Cerebellar nuclear complex (tissue), 1 donor: Measurements from ENCODE around the gene SLC43A2.
"Not testable (repeated sequence)": the region's sequence is repeated elsewhere in the genome, so short reads cannot be mapped to it uniquely, and the experiment has no call there.

ENCODE experiments used
- DNase-seq, 2 experiments: peaks; one replicate each; lab custom pipeline; 2025; lab: John Stamatoyannopoulos, UW

Gene SLC43A2

DNA sequence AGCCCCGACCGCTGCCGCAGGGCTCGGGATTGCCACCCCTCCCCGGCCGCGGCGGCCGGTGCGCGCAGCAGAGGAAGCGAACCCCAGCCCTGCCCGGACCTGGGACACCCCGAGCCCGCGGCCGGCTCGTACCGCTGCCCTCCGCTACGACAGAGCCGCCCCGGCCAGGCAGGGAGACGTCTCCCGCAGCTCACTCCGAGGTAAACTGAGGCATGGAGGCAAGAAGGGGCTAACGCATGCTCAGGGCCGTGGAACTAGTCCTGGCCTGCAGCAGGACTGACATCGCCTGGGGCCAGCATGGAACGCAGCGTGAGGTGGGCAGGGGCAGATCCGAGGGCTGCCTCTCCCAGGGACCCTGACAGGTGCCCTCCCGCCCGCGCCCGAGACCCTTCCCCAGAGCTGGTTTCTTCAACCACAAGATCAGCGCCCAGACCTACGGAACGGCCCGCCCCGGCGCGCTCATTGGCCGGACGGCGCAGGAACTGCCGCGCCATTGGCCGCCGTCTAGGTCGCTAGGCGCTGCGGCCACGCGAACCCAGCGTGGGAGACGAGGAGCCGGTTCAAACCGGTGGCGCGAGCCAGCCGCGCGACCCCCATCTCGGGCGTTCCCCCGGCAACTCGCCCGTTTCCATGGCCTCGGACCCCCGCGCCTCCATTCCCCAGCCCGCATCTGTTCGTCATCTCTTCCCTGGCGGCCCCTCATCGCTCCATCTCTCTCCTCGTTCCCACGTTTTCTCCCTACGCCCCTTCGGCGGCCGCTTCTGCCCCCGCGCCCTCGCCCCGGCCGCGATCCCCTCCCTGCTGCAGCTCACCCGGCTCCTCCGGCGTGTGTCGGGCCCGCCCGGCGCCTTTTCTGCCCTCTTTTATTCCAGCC, at the start of gene SLC43A2:
Gene SLC43A2 (minus strand): TSS at position 853 of the 874 bp plus-strand sequence. CDS start 960 bp downstream, outside the sequence.
- DNase-seq = peak in 1 of 2 experiments; percentile 47

DNA sequence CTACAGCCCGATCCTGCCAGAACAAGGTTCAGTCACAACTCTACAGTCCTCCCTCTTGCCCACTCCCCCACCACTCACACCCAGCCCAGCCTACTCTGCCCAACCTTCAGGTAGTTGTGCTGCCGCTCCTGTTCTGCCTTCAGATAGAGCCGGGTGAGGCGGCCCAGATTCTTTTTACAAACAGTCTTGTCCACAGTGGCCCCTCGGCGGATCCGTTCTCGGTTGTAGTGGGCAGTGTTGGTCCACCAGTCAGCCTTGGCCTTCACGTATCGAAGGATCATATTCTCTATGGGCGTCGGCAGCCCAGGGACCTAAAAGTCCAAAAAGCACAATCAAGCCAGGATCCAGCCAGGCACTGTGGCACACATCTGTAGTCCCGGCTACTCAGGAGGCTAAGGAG, 47.8 kb upstream of the SLC43A2 start:
- no peak for DNase-seq

DNA sequence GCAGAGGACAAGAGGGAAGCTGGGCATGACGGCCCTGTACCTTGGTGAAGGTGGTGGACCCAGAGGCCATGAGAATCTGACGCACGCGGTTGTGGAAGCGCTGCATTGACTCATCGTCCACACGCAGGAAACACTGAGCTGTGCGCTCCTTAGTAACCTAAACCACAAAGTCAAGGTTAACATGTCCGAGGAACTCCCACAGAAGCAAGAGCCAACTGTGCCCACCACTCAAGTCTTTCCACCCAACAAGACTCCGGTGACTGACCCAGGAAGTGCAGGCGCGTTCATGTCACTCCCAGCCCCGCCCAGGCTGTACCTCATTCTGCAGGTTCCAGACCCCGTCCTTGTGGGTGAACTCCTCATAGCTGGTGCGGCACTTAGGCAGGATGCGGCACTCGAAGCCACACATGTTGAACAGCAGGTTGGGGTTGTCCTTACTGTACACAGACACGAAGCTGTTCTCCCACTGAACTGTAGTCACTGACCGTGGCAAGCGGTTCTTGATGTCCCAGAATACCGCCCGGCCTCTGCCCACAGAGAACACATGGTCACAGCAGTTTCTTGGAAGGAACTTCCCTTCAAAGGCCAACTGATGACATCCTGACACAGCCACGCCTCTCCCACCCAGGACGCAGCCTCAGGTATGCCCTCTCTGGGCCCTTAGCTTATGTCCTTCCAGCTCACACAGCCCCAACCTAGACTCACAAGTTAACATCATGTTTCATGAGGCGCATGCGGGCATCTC, 44.6 kb upstream of the SLC43A2 start:
- DNase-seq = peak in 1 of 2 experiments; percentile 0

- not testable (repeated sequence) for DNase-seq
These were observed 35.3 kb upstream of the SLC43A2 start for GRCh38 chr17:1663934-1664333.

DNA sequence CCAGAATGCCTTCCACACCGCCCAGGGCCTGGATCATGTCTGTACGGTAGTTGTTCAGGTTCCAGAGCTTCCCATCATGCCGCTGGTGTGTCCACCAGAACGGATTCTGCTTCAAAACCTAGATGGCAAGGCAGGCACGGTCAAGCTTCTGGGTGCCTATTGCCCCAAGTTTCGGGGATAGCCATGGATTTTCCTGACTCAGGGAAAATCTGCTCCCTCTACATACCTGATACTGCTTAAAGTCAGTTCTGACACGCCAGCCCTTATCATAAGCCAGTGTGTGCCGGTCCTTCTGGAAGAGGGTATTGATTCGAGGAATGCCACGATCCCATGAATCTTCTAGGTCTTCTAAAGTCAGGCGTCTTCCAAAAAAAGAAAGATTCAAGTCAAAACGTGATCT, 32.4 kb upstream of the SLC43A2 start:
- no peak for DNase-seq

GRCh38 chr17:1658100-1658499, 29.5 kb upstream of the SLC43A2 start:
- DNase-seq = no peak

DNA sequence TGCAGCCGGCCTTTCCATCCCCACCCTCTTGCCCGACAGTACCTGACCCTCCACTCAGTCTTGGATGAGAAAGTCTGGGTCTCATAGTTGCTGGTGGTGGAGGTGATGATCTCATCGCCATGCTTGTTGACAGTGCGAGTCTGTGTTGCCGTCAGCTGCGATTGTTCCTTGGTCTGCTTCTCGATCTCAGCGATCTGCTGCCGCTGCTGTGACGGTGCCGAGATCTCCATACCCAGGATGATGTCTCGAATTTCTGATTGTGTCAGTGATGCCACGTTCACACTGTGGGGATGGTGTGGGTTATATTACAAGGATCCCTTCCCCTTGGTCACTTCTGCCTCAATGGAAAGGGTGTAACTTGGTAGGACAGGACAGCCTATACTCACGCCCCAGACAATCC, 25.1 kb upstream of the SLC43A2 start:
- no peak for DNase-seq

GRCh38 chr17:1652794-1653193, 24.2 kb upstream of the SLC43A2 start:
- not testable (repeated sequence) for DNase-seq

- no peak for DNase-seq
These were observed 22.9 kb upstream of the SLC43A2 start for GRCh38 chr17:1651559-1651844.

DNA sequence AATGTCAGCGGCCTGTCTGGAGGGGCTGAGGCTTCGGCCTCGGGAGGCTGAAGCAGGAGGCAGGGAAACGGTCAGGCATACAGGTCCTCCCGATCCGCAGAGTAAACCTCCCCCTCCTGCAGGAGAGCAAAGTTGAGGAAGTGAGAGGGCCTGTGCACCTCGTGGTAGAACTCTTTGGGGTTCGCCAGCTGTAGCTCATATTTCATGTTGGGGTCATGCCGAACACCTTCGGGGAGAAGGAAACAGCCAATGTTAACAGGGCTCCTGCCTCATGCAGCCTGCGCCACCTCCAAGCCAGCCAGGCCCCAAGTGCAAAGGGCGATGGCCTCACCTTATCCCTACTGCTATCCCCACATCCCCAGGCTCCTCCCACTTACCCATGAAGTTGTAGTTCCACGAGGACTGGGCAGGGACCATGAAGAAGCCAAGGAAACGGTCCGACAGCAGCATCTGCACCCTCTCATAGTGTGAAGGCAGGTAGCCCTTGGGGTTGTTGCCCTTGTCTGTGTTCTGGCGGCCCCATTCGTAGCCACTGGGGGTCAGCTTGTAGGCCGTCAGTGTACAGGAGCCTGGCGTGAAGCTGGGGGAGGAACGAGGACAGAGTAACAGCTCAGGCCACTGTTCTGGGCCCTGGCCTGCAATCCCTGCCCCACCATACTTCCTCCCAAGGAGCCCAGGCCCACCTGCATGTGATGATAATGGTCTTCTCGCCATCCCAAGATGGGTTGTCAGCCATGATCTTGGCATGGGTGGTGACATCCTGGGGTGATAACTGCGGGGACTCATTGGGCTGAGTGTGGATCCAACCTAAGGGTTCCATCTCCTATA, 22.3 kb upstream of the SLC43A2 start:
- DNase-seq = no peak

DNA sequence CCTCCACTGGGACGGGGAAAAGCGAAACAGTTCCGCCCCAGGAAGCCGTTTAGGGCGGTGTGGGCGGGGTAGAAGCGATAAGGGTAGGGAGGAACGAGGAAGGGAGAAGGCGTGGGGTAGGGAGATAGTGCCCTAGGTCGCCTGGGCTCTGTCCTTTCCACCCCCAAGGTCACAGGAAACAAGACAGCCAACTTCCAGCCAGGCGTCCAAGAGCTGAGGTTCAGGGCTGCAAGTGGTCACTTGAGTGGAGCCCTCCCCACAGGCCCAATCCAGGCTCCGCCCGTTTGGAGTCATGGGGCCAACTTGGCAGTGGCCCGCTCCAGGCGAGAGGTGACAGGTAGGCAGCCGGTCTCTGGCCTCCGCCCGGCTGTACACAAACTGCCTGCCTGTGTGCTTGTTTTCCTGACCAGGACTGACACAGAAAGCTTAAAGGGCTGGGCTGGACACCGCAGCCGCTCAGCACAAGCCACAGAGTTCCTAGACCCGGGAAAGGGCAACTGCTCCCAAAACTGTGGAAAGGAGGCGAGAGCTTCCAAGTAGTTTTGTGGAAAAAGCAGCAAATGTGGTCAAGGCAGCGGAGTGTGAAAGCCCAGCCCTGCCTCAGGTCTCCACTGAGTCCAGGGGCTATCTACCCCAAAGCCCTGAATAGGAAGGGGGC, 21.3 kb upstream of the SLC43A2 start, which contains the start of gene RILP:
Gene RILP (minus strand): TSS at position 23 of the 658 bp plus-strand sequence. CDS start 62 bp downstream, outside the sequence.
- no peak for DNase-seq

- DNase-seq = no peak
These were observed 20.6 kb upstream of the SLC43A2 start for GRCh38 chr17:1648963-1649843.

GRCh38 chr17:1648173-1648962, 19.7 kb upstream of the SLC43A2 start:
- peak in 1 of 2 experiments; percentile 55 for DNase-seq

- DNase-seq = no peak
These were observed 19.2 kb upstream of the SLC43A2 start for GRCh38 chr17:1647802-1648171.

- DNase-seq = no peak
These were observed 17.7 kb upstream of the SLC43A2 start for GRCh38 chr17:1646199-1646875.

DNA sequence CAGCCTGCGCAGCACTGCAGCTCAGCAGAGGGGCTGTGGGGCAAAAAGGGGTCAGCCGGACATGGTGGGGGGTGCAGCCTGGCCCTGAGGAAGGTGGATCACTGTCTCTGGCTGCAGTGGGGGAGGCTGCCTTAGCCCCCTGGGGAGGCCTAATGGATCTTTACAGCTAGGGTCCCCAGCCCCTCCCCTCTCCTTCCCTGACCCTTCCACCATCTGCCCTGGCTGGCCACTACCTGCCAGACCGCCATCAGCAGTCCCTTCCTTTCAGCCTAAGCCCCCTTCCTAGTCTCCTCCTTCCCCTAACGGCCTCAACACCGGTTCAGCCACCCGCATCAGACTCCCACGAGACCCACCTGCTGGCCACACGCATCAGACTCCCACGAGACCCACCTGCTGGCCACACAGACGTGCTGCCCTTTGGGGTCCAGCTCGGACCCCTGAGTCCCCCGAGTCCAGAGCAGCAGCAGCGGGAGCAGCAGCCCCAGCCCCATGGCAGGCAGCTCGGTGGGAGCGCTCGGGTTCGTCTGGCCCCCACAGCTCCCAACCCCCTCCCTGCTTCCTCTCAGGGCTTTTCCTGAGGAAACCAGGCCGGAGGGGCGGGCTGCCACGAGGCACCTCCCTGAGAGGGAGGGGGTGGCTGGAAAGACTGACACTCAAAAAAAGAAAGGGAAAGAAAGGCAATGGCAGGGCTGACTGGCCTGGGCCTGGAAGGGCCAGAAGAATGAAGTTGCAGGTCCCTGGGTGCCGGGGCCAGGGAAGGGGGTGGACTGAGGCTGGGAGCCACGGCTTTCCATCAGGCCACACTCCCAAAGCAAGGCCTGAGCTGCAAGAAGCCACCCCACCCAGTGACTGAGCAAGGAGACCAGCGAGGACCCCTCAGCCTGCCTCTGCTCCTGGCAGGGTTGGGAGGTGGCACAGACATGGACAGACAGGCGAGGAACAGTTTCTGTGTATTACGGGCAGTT, 16.9 kb upstream of the SLC43A2 start, which contains the start of gene SCARF1:
Gene SCARF1 (minus strand): TSS at position 526 of the 965 bp plus-strand sequence. CDS start 35 bp downstream, at position 491.
- no peak for DNase-seq

- no peak for DNase-seq
These were observed 16.0 kb upstream of the SLC43A2 start for GRCh38 chr17:1644493-1645206.
